ENCODE data around the gene SLC27A1.
A peak's percentile ranks its signal among the peaks of the same experiment; 100 is the strongest.
"Not testable (repeated sequence)": the region's sequence is repeated elsewhere in the genome, so short reads cannot be mapped to it uniquely, and the experiment has no call there.

SLC27A1 gene

GRCh38 chr19:17512574-17512939 lies 42.2 kb downstream of the SLC27A1 start:
- DNase-seq = no peak

- no peak for DNase-seq
Observed at GRCh38 chr19:17515408-17516149, 45.3 kb downstream of the SLC27A1 start.

- DNase-seq = no peak
Observed at GRCh38 chr19:17517898-17518297, 47.6 kb downstream of the SLC27A1 start.

- DNase-seq = not testable (repeated sequence)
Observed at GRCh38 chr19:17518654-17519053, 48.3 kb downstream of the SLC27A1 start.

- DNase-seq = no peak
Observed at GRCh38 chr19:17519967-17520366, 49.6 kb downstream of the SLC27A1 start.

GRCh38 chr19:17520865-17521264 lies 50.5 kb downstream of the SLC27A1 start:
- no peak for DNase-seq

GRCh38 chr19:17522988-17523872 lies 52.9 kb downstream of the SLC27A1 start:
- no peak for DNase-seq

- no peak for DNase-seq
Observed at GRCh38 chr19:17524651-17525050, 54.3 kb downstream of the SLC27A1 start.

GRCh38 chr19:17525141-17525540 lies 54.8 kb downstream of the SLC27A1 start:
- no peak for DNase-seq

- no peak for DNase-seq
Observed at GRCh38 chr19:17526922-17527321, 56.6 kb downstream of the SLC27A1 start.

GRCh38 chr19:17527326-17527725 lies 57.0 kb downstream of the SLC27A1 start:
- DNase-seq = no peak

- no peak for DNase-seq
Observed at GRCh38 chr19:17528610-17529009, 58.3 kb downstream of the SLC27A1 start.

GRCh38 chr19:17529239-17530158 lies 59.2 kb downstream of the SLC27A1 start:
- DNase-seq = no peak

GRCh38 chr19:17530586-17530985 lies 60.3 kb downstream of the SLC27A1 start:
- DNase-seq = no peak

GRCh38 chr19:17532116-17532515 lies 61.8 kb downstream of the SLC27A1 start:
- DNase-seq = no peak

GRCh38 chr19:17532557-17532956 lies 62.2 kb downstream of the SLC27A1 start:
- DNase-seq = no peak

- DNase-seq = no peak
Observed at GRCh38 chr19:17534767-17535166, 64.4 kb downstream of the SLC27A1 start.

- DNase-seq = no peak
Observed at GRCh38 chr19:17536955-17537354, 66.6 kb downstream of the SLC27A1 start.

GRCh38 chr19:17538684-17539237 lies 68.4 kb downstream of the SLC27A1 start:
- no peak for DNase-seq

- DNase-seq = peak; percentile 97
Observed at GRCh38 chr19:17539238-17540117, 69.2 kb downstream of the SLC27A1 start.

- DNase-seq = no peak
Observed at GRCh38 chr19:17540174-17540573, 69.8 kb downstream of the SLC27A1 start.
